B cell (primary cell): Measurements from ENCODE around the gene AFTPH. TPM values are rescaled to one million over a fixed set of nuclear protein-coding genes. Genes with fewer than 3 reads are reported as not detected.

Experiments used
- ATAC-seq: fragments of 200-7000 bp; cut with Tn5 transposase; one replicate; pipeline ENCODE4 v1.10.0; 2021; ENCODE audit warnings: low read depth, mild to moderate bottlenecking, moderate number of reproducible peaks, moderate library complexity
- CTCF ChIA-PET: fragments of 350-600 bp; sonication (Branson Sonifier 250); formaldehyde crosslinking; loops from one replicate; lab custom pipeline; 2021; ENCODE audit warnings: antibody characterized with exemption, inconsistent platforms; lab: Charles Lee
- POLR2A ChIA-PET: fragments of 350-600 bp; sonication (Branson Sonifier 250); formaldehyde crosslinking; loops from one replicate; lab custom pipeline; 2021; ENCODE audit warnings: antibody characterized with exemption; lab: Charles Lee
- DNase-seq: peaks from one replicate; pipeline ENCODE4 v3.0.0; 2013
- H2AFZ ChIP-seq: 2 replicates; pipeline ENCODE4 v1.6.1; 2012; ENCODE audit warnings: mild to moderate bottlenecking, low read depth, low read length; ENCODE audit not compliant: insufficient read depth, poor library complexity, severe bottlenecking
- H3K27ac ChIP-seq, 2 donors: 1 replicate in 1 of 2; 2 replicates in 1 of 2; pipeline ENCODE4 v1.5.1; 2012 to 2013; ENCODE audit warnings: low read length in 2 of 2, mild to moderate bottlenecking in 2 of 2, moderate library complexity in 1 of 2
- H3K27me3 ChIP-seq, 4 experiments: fragments of 200-600 bp in 1 of 4; sonication (generic) in 1 of 4; replicated peaks in 1 of 4; 1 replicate in 2 of 4; 2 replicates in 2 of 4; pipeline versions ENCODE4 v1.6.1 to v1.7.0; 2013 to 2016; ENCODE audit warnings: low read length in 3 of 4, mild to moderate bottlenecking in 2 of 4, mixed read lengths in 1 of 4, moderate library complexity in 1 of 4; ENCODE audit not compliant: insufficient read depth in 4 of 4, control insufficient read depth in 3 of 4; ENCODE audit errors: control extremely low read depth in 1 of 4
- H3K36me3 ChIP-seq, 2 experiments: replicated peaks in 1 of 2; 1 replicate in 1 of 2; 2 replicates in 1 of 2; pipeline versions ENCODE4 v1.6.1 to v1.7.1; 2013; ENCODE audit warnings: low read length in 1 of 2; ENCODE audit not compliant: insufficient read depth in 2 of 2, control insufficient read depth in 1 of 2; ENCODE audit errors: control extremely low read depth in 1 of 2, extremely low read depth in 1 of 2
- H3K4me1 ChIP-seq, 2 donors: fragments of 200-600 bp in 1 of 2; sonication (generic) in 1 of 2; 1 replicate in 1 of 2; 2 replicates in 1 of 2; pipeline versions ENCODE4 v1.5.1 to v1.6.1; 2013 to 2017; ENCODE audit warnings: low read length in 2 of 2; ENCODE audit not compliant: control insufficient read depth in 2 of 2, insufficient read depth in 2 of 2
- H3K4me2 ChIP-seq: replicated peaks from 2 replicates; pipeline ENCODE3; 2012; ENCODE audit warnings: mild to moderate bottlenecking, low read depth, low read length; ENCODE audit not compliant: poor library complexity, severe bottlenecking
- H3K4me3 ChIP-seq, 5 experiments: fragments of 200-600 bp in 1 of 5; sonication (generic) in 1 of 5; 1 replicate in 3 of 5; 2 replicates in 2 of 5; pipeline versions ENCODE4 v1.5.1 to v1.7.0; 2011 to 2016; ENCODE audit warnings: low read length in 4 of 5, mild to moderate bottlenecking in 4 of 5, low read depth in 2 of 5, control low read depth in 1 of 5, moderate library complexity in 1 of 5; ENCODE audit not compliant: insufficient read depth in 1 of 5; ENCODE audit errors: control extremely low read depth in 1 of 5, extremely low read depth in 1 of 5
- H3K79me2 ChIP-seq: fragments of 200-600 bp; sonication (generic); one replicate; pipeline ENCODE4 v1.6.0; 2016; ENCODE audit warnings: low read length; ENCODE audit not compliant: control insufficient read depth, insufficient read depth
- H3K9ac ChIP-seq: fragments of 200-600 bp; sonication (generic); 2 replicates; pipeline ENCODE4 v1.6.1; 2017; ENCODE audit warnings: mild to moderate bottlenecking, low read length, moderate library complexity
- H3K9me3 ChIP-seq, 3 donors: one replicate each; pipeline versions ENCODE4 v1.6.1 to v1.7.1; 2013; ENCODE audit warnings: low read length in 2 of 3; ENCODE audit not compliant: control insufficient read depth in 2 of 3, insufficient read depth in 1 of 3; ENCODE audit errors: control extremely low read depth in 1 of 3
- H4K20me1 ChIP-seq: 2 replicates; pipeline ENCODE4 v1.6.0; 2012; ENCODE audit warnings: mild to moderate bottlenecking, low read length; ENCODE audit not compliant: insufficient read depth, control insufficient read depth, poor library complexity, severe bottlenecking
- H3K27ac Mint-ChIP-seq: one replicate; pipeline ENCODE4 v1.8.0; 2021; ENCODE audit warnings: mixed read lengths
- H3K27me3 Mint-ChIP-seq: one replicate; pipeline ENCODE4 v1.8.0; 2021; ENCODE audit warnings: mixed read lengths
- H3K4me1 Mint-ChIP-seq: one replicate; pipeline ENCODE4 v1.8.0; 2021; ENCODE audit warnings: mixed read lengths
- H3K4me3 Mint-ChIP-seq: one replicate; pipeline ENCODE4 v1.8.0; 2021; ENCODE audit warnings: mixed read lengths
- H3K9me3 Mint-ChIP-seq: one replicate; pipeline ENCODE4 v1.8.0; 2022; ENCODE audit warnings: mixed read lengths; ENCODE audit not compliant: insufficient read depth
- CTCF ChIP-seq: fragments of 200-600 bp; IDR thresholded peaks from one replicate; pipeline ENCODE4 v1.8.0; 2022; ENCODE audit warnings: antibody characterized with exemption, mild to moderate bottlenecking
- EZH2 ChIP-seq: IDR thresholded peaks from 2 replicates; pipeline ENCODE4 v1.6.1; 2012; ENCODE audit warnings: borderline replicate concordance, low read depth, mild to moderate bottlenecking, moderate library complexity, low read length; ENCODE audit not compliant: insufficient read depth, poor library complexity, severe bottlenecking
- WGBS: methylation state at CpG from one replicate; pipeline ENCODE4 v1.1.5; 2013; ENCODE audit warnings: missing lambda C conversion rate; ENCODE audit not compliant: insufficient coverage; 5-methylcytosine and 5-hydroxymethylcytosine counted together
- intact Hi-C: fragments of 100-400 bp; cut with micrococcal nuclease; formaldehyde crosslinking; loops from one replicate; pipeline ENCODE4 v1.10.0; 2022
- polyA plus RNA-seq: library from polyadenylated mRNA; depleted of rRNA; stranded (reverse); fragments of >200 nt; gene quantifications from 2 replicates; pipeline ENCODE4 v1.2.3, GENCODE V29; 2012
- total RNA-seq, 2 donors: library from RNA; stranded (reverse); fragments of 120-200 nt in 1 of 2; gene quantifications; 1 replicate in 1 of 2; 2 replicates in 1 of 2; pipeline versions ENCODE4 v1.2.3 to v1.2.4, GENCODE V29; 2013 to 2022

Gene AFTPH
- total and polyA plus RNA-seq, 2 donors (not counting 1 experiment from before 2014, with no cell fraction given): 45.4 to 94.1 TPM

DNA sequence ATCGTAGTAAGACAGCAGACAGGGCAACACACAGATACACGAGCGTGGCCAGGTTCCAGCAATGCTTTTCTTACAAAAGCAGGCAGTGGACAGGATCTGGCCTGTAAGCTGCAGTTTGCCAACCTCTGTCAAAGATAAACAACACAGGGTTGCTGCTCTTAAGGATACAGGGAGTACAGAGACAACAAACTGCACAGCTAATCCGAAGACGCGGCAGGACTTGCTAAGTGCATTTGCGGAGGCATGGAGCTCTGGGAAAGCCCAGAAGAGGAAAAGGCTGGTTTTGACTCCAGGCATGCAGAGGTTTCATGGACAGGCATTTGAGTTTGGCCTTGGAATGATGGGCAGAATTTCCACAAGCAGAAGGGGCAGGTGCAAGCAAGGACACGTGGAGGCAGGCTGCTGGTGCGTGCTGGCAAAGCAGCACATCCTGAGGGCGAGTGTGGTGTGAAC is 105.2 kb downstream of the AFTPH start:
- no peak overlapping the region for H3K4me3 Mint-ChIP-seq
- H3K4me1 Mint-ChIP-seq: peaks cover 36% of the 10 kb centered on the region
- TF ChIP-seq EZH2 (no peak), CTCF (no peak)
- H3K27me3 Mint-ChIP-seq: no peaks in the 10 kb centered on the region
- intact Hi-C loops: no loop called here
- Histone ChIP-seq H2AFZ (no peak overlapping the region), H3K4me3 (no peak overlapping the region), H4K20me1 (peaks cover 36% of the 10 kb centered on the region), H3K79me2 (peaks cover 91% of the 10 kb centered on the region), H3K9ac (no peak overlapping the region), H3K36me3 (peaks cover 3 to 29% of the 10 kb centered on the region in 2 experiments), H3K27me3 (no peaks in the 10 kb centered on the region), H3K4me1 (peaks cover 9 to 14% of the 10 kb centered on the region in 2 donors), H3K27ac (no peak overlapping the region), H3K9me3 (no peaks in the 10 kb centered on the region), H3K4me2 (no peak overlapping the region)
- CTCF ChIA-PET: interaction anchor here (1.3 to 1.8 kb wide), 5 partner anchors 14 to 202 kb away, joined by 3 to 7 read pairs (median 5); no protein-coding TSS in a partner anchor
- no peaks in the 10 kb centered on the region for H3K9me3 Mint-ChIP-seq
- ATAC-seq (no peak), DNase-seq (no peak)
- WGBS: 92% methylated on average over 8 of the region's 10 CpGs
- H3K27ac Mint-ChIP-seq: peak overlapping the region; percentile 75
- POLR2A ChIA-PET: no interaction called here

DNA sequence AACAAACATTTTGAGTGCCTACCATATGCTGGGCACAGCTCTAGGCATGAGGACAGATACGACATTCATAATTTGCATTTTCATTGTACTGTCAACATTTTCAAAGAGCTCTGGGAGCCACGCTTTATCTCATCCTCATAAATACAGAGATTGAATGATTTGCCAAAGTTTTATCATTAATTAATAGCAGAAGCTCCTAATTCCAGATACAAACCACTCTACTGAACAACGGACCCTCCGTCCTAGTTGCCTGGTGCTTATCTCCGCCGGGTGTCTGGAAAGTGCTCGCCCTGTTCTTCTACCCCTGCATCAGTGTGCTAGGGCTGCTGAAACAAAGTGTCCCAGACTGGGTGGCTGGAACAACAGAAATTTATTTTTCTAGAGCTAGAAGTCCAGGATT is 105.7 kb downstream of the AFTPH start:
- Mint-ChIP-seq H3K27me3 (no peaks in the 10 kb centered on the region), H3K4me1 (peaks cover 39% of the 10 kb centered on the region), H3K9me3 (no peaks in the 10 kb centered on the region), H3K4me3 (no peak overlapping the region), H3K27ac (peak overlapping the region; percentile 75)
- H3K9me3 ChIP-seq: no peaks in the 10 kb centered on the region
- WGBS: 95% methylated on average over 7 of the region's 7 CpGs
- no peaks in the 10 kb centered on the region for H3K27me3 ChIP-seq
- H3K4me1 ChIP-seq: peaks cover 15 to 20% of the 10 kb centered on the region in 2 donors
- DNase-seq (no peak), ATAC-seq (no peak)
- peaks cover 96% of the 10 kb centered on the region for H3K79me2 ChIP-seq
- no peak overlapping the region for H3K4me2 ChIP-seq
- no peak overlapping the region for H3K27ac ChIP-seq
- H2AFZ ChIP-seq: no peak overlapping the region
- ChIA-PET CTCF (interaction anchor here (1.3 to 1.8 kb wide), 2 partner anchors 17 to 22 kb away, joined by 3 to 4 read pairs; no protein-coding TSS in a partner anchor), POLR2A (no interaction called here)
- no peak overlapping the region for H3K4me3 ChIP-seq
- intact Hi-C loops: no loop called here
- H3K9ac ChIP-seq: no peak overlapping the region
- peaks cover 41% of the 10 kb centered on the region for H4K20me1 ChIP-seq
- TF ChIP-seq EZH2 (no peak), CTCF (no peak)
- peaks cover 3 to 34% of the 10 kb centered on the region in 2 experiments for H3K36me3 ChIP-seq
